Stimulated activated CD8-positive, alpha-beta memory T cell treated with anti-CD3 and anti-CD28 coated beads, Interleukin-2, amount 100 ng/mL, for 48 hours (primary cell): ENCODE results near the gene CCDC6.
"Not testable (repeated sequence)": the region's sequence is repeated elsewhere in the genome, so short reads cannot be mapped to it uniquely, and the experiment has no call there.

ENCODE experiments used
- DNase-seq, 2 donors: peaks; one replicate each; pipeline ENCODE4 v3.0.0-alpha.2; 2020; ENCODE audit warnings: low read depth in 2 of 2

The CCDC6 gene

DNA sequence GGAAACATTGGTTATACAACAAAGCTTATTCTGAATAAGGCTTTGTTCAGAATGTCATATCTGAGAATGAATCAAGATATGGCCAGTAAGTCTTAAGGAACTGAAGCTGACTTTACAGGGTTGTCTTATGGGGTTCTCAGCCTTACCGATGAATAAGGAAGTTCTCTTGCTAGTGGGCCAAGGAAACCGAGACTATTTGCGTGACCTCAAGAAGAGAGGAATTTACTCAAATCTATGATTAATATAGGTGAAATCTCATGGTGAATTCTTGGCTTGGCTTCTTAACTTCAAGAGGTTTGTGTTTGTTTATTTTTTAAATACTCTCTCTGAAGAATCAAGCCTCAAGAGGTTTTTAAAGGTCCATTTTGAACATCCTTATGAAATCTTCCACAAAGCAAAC lies 148.4 kb downstream of the CCDC6 start:
- no peak for DNase-seq

DNA sequence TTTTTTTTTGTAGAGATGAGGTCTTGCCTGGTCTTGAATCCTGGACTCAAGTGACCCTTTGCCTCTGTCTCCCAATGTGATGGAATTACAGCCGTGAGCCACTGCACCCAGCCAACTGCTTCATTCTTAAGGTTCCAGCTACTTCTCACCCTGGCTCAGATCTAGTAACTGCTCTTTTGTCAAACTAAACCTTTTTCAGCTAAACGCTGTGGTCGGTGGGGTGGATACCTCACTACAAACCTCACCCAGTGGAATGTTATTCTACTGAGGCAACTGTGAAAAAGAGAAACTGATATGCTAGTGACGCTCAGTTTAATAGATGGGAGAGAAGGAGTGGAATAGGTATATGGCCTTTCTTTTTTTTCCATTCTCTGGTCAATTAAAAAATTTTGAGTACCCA lies 151.4 kb downstream of the CCDC6 start:
- no peak for DNase-seq

DNA sequence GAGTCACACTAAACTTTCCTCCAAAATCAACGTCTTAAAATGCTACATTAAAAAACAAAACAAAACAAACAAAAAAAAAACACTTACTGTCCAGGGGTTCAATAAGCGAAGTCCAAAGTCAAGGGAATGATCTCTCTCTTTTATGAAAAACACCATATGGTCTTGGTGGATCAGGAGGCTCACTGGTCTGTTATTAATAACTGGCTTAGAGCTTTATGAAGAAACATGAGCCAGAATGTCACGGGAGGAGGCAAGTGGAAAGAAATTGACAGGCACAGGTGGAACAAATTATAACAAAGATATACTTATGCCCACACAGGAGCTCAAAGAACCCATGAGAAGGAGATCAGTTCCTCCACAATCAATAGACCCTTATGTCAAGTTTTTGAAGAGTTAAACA lies 153.1 kb downstream of the CCDC6 start, which contains the start of gene MRLN:
MRLN (minus strand) TSS at position 189 of the 400 bp plus-strand sequence.
- no peak for DNase-seq

DNA sequence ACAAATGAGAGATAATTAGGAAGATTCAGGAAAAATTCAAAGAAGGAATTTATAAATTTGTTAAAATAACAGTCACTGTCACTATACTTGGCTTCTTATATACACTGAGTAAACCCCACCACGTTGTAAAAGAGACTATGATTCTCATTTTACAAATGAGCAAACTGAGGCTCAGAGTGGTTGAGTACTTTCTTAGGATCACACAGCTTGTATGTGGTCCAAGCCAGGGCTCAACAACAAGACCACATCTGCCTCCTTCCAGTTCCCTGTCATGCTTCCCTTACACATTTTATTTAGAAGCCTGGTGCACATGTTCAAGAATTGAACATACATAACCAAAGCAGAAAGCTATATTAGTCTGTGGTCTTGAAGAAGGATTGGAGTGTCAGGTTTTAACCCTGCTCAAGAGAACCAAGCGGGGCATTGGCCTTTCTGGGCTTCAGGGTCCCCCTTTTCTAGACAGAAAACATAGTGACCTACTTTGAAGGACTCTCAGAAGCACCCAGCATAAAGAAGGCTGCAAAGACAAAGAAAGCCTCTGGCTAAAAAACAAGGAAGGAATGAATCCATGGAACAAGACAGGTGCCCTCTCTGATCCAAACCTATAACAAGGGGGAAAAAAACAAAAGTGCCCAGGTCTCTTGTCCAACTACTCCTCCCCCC lies 153.9 kb downstream of the CCDC6 start:
- no peak for DNase-seq

DNA sequence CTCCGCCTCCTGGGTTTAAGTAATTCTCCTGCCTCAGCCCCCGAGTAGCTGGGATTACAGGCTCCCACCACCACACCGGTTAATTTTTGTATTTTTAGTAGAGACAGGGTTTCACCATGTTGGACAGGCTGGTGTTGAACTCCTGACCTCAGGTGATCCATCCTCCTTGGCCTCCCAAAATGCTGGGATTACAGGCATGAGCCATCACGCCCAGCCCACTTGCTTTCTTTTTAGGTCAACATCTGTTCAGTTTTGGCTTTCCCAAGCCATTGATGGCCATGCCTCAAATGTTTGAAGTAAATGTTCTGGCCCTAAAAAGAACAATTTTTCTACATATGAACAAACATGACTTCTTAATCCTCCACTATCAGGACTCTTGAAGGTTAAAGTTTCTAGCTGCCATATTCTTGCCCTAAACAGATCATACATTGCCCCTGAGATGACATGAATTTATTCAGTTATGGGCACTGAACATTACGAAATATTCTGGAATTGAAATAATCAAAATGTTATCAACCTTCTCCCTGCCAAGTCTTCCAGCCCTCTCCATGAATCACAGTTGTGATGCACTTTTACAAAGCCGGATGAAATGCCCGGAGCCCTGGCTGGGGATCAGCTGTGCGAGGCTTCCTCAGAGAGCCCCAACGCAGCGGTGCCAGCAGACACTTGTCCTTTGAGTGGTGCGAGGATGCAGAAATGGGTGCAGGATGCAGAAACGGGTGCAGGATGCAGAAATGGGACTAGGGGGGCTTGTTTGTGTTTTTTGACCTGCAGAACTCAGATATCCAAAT lies 156.0 kb downstream of the CCDC6 start:
- no peak for DNase-seq

DNA sequence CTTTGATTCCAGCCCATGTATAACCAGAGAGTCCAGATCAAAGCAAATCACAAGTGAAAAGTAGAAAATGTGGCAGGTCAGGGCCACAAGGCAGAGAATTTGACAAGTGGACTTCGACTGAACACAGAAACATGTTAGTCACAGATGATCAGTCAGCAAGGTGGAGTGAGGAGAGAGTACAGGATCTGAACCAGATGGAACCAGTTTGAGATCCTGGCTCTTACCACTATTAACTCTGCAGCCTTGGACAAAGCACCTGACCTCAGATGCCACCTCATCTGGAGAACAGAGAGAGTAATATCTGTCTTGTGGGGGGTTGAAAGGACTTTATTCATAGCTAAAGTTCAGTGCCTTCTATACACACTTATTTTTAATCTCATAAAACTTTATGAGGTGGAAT lies 157.5 kb downstream of the CCDC6 start:
- DNase-seq: no peak

DNA sequence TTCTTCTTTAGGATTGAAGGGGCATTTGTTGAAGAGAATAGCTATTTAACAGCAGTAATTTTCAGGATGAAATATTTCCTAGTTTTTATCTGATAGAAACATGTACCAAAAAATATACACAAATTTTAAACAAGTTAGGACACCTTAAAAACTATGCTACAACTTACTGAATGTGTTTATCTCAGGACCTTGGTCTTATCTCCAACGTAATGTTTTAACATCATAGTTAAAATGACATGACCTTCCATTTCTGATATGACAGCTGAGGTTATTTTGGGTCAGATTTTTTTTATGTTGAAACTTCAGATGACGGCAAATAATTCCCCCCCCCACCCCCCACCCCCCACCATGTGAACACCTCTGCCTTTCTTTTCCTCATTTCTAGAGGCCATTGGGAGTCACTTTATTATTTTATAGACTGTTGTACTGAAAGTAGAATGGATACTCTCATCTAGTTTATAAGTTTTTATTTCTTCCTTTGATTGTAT lies 161.1 kb downstream of the CCDC6 start:
- no peak for DNase-seq

DNA sequence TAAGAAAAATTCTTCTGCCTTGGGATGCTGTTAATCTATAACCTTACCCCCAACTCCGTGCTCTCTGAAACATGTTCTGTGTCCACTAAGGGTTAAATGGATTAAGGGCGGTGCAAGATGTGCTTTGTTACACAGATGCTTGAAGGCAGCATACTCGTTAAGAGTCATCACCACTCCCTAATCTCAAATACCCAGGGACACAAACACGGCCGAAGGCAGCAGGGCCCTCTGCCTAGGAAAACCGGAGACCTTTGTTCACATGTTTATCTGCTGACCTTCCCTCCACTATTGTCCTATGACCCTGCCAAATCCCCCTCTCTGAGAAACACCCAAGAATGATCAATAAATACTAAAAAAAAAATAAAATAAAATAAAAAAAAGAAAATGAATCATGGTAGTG lies 161.6 kb downstream of the CCDC6 start:
- not testable (repeated sequence) for DNase-seq

DNA sequence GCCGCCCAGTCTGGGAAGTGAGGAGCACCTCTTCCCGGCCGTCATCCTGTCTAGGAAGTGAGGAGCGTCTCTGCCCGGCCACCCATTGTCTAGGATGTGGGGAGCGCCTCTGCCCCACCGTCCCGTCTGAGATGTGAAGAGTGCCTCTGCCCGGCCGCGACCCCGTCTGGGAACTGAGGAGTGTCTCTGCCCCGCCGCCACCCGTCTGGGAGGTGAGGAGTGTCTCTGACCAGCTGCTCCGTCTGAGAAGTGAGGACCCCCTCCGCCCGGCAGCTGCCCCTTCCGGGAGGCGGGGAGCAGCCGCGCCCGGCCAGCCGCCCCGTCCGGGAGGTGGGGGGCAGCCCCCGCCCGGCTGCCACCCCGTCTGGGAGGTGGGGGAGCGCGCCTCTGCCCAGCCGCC lies 162.2 kb downstream of the CCDC6 start:
- not testable (repeated sequence) for DNase-seq

DNA sequence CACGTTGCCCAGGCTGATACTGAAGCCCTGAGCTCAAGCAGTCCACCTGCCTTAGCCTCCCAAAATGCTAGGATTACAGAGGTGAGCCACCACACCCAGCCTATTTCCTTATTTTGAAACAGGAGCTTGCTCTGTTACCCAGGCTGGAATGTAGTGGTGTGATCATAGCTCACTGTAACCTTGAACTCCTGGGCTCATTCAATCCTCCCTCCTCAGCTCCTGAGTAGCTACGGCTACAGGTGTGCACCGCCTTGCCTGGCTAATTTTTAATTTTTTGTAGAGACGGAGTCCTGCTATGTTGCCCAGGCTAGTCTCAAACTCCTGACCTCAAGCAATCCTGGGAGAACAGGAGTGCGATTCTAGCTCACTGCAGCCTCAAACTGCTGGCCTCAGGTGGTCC lies 164.8 kb downstream of the CCDC6 start:
- DNase-seq: no peak

DNA sequence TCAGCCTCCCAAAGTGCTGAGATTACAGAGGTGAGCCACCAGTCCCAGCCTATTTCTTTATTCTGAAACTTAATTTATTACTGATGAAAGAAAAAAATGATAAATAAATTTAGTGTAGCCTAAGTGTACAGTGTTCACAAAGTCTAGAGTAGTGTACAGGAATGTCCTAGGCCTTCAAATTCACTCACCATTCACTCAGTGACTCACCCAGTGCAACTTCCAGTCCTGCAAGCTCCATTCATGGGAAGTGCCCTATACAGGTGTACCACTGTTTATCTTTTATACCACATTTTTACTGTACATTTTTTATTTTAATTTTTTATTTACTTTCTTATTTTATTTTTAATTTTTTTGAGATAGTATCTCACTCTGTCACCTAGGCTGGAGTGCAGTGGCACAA lies 165.3 kb downstream of the CCDC6 start:
- no peak for DNase-seq
